Prostate gland (tissue), 2 donors: ENCODE results near the gene ADGRL1.

Source experiments
- POLR2AphosphoS5 ChIP-seq: sonication (generic); formaldehyde crosslinking; IDR thresholded peaks from one replicate; pipeline ENCODE4 v1.6.1; 2017; ENCODE audit warnings: antibody characterized with exemption
- TF ChIP-seq, protein P1 (sequence below), 4 experiments: fragments of 200-600 bp in 2 of 4; fragments of 450-650 bp in 2 of 4; sonication (generic) in 2 of 4; IDR thresholded peaks; 1 replicate in 3 of 4; 2 replicates in 1 of 4; pipeline ENCODE4 v1.5.1; 2016 to 2019; ENCODE audit warnings: antibody characterized with exemption in 4 of 4, mild to moderate bottlenecking in 2 of 4, moderate library complexity in 2 of 4

DNA sequence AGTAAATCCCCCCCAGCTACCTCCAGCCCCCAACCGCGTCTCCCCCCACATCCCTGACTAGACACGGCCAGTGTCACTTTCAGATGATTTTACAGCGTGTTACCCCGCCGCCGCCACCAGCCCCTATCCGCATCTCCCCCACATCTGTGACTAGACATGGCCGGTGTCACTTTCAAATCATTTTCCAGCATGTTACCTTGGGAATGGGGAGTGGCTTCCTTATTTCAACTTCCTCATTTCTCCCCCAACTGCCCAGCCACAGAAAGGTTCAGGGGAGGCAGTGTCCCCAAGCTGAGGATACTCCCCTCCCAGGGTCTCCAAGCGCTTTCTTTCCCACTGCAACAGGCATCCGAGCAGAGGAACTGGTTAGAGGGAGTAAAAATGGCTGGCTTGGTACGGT is 18.4 kb downstream of the ADGRL1 start:
- TF ChIP-seq, protein P1, sequence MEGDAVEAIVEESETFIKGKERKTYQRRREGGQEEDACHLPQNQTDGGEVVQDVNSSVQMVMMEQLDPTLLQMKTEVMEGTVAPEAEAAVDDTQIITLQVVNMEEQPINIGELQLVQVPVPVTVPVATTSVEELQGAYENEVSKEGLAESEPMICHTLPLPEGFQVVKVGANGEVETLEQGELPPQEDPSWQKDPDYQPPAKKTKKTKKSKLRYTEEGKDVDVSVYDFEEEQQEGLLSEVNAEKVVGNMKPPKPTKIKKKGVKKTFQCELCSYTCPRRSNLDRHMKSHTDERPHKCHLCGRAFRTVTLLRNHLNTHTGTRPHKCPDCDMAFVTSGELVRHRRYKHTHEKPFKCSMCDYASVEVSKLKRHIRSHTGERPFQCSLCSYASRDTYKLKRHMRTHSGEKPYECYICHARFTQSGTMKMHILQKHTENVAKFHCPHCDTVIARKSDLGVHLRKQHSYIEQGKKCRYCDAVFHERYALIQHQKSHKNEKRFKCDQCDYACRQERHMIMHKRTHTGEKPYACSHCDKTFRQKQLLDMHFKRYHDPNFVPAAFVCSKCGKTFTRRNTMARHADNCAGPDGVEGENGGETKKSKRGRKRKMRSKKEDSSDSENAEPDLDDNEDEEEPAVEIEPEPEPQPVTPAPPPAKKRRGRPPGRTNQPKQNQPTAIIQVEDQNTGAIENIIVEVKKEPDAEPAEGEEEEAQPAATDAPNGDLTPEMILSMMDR (IDR thresholded peaks at IDR 0.05): no peak
- TF ChIP-seq POLR2AphosphoS5: no peak
